Measurements from ENCODE around the gene FBXL14.
A peak's percentile ranks its signal among the peaks of the same experiment; 100 is the strongest.
"Not testable (repeated sequence)": the region's sequence is repeated elsewhere in the genome, so short reads cannot be mapped to it uniquely, and the experiment has no call there.

FBXL14 gene

DNA sequence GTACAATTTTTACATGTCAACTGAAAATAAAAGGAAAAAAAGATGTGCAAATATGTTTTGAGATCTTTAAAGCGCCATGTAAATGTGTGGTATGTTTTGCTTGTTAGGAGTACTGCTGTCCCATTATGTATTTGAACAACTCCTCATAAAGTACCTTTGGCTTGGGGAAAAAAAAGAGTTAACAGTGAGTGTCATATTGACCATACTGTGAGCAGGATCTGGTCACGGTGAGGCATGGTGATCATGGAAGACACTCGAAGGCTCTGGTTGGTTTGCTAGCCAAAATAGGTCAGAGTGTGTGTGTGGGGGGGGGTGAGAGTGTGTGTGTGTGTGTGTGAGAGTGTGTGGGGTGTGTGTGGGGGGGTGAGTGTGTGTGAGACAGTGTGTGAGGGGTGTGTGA is 10.1 kb upstream of the FBXL14 start:
- TF ChIP-seq, protein P1, sequence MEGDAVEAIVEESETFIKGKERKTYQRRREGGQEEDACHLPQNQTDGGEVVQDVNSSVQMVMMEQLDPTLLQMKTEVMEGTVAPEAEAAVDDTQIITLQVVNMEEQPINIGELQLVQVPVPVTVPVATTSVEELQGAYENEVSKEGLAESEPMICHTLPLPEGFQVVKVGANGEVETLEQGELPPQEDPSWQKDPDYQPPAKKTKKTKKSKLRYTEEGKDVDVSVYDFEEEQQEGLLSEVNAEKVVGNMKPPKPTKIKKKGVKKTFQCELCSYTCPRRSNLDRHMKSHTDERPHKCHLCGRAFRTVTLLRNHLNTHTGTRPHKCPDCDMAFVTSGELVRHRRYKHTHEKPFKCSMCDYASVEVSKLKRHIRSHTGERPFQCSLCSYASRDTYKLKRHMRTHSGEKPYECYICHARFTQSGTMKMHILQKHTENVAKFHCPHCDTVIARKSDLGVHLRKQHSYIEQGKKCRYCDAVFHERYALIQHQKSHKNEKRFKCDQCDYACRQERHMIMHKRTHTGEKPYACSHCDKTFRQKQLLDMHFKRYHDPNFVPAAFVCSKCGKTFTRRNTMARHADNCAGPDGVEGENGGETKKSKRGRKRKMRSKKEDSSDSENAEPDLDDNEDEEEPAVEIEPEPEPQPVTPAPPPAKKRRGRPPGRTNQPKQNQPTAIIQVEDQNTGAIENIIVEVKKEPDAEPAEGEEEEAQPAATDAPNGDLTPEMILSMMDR (conservative IDR thresholded peaks at IDR 0.05; ENCODE audit: low read depth, low read length) = no peak
- H3K4me3 ChIP-seq (ENCODE audit: low read length) = no peak overlapping the region
- DNase-seq (ENCODE audit: low read depth) = no peak

DNA sequence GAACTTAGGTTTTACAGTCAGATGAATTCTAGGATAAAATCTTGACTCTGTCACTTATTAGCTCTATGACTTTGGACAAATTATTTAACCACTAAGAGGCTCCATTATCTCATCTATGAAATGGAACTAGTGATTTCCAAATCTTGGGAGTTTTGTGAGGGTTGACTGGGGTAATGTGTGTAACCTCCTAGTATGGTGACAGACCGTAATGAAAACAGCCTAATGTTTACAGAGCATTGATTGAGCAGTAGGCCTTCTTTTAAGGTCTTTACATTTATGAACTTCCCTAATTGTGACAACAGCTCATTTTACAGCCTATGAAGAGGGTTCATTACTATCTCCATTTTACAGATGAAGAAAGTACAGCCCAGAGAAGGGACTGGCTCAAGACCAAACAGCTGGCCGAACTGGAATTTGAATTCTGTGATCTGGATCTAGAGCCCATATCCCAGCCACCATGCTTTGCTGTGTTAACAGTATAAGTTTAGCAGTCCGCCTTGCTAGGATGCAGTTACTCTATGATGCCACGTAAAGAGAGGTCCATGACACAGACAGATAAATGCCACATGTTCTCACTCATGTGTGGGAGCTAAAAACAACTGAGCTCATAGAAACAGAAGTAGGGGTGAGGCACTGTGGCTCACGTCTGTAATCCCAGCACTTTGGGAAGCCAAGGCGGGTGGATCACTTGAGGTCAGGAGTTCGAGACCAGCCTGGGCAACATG is 9.1 kb upstream of the FBXL14 start:
- H3K4me3 ChIP-seq (ENCODE audit: low read length) = no peak overlapping the region
- no peak for DNase-seq (ENCODE audit: low read depth)
- TF ChIP-seq, protein P1 (conservative IDR thresholded peaks at IDR 0.05; ENCODE audit: low read depth, low read length) = no peak

- not testable (repeated sequence) for H3K4me3 ChIP-seq (ENCODE audit: low read length); DNase-seq (ENCODE audit: low read depth)
Observed at GRCh38 chr12:1602706-1603105, 8.3 kb upstream of the FBXL14 start.

GRCh38 chr12:1598757-1599156 is 4.4 kb upstream of the FBXL14 start:
- DNase-seq (ENCODE audit: low read depth) = no peak
- TF ChIP-seq, protein P1 (conservative IDR thresholded peaks at IDR 0.05; ENCODE audit: low read depth, low read length) = no peak
- H3K4me3 ChIP-seq (ENCODE audit: low read length) = no peak overlapping the region

- no peak for DNase-seq (ENCODE audit: low read depth)
- TF ChIP-seq, protein P1 (conservative IDR thresholded peaks at IDR 0.05; ENCODE audit: low read depth, low read length) = no peak
- no peak overlapping the region for H3K4me3 ChIP-seq (ENCODE audit: low read length)
Observed at GRCh38 chr12:1595690-1596347, 1.4 kb upstream of the FBXL14 start.

DNA sequence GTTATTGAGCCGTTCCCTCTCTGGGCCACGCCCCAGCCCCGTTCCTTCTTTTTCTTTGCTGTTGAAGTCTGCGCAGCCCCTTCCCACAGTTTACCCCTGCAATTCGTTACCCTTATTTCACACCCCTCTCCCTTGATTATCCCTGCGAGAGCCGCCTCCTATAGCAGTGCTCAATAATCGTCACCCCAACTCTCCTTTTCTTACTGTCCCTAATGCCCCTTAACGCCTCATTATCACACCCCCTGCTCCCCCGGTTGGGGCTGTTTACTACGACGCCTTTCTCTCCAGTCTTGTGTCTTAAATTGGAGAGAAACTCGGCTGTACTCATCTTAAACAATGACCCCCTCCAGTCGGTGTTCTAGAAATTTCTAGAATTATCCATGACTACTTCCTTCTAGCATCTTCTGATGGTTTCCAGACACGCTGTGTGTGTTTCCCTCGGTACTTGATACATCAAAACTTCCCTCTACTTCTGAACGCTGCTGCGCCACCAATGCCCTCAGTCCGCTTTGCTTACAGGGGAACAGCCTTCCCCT is 713 bp upstream of the FBXL14 start:
- peak overlapping the region; percentile 75 for H3K4me3 ChIP-seq (ENCODE audit: low read length)
- no peak for DNase-seq (ENCODE audit: low read depth)
- TF ChIP-seq, protein P1 (conservative IDR thresholded peaks at IDR 0.05; ENCODE audit: low read depth, low read length) = no peak

DNA sequence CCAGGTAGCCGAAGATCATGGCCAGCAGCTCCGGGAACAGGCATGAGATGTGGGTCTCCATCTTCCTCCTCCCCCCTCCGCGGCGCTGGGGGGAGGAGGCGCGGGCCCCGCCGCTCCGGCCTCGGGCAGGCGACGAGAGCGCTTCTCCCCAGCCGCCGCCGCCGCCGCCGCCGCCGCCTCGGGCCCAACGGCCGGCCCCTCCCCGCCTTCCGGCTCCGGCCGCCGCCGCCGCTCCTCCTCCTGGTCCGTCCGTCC is 448 bp downstream of the FBXL14 start:
- TF ChIP-seq, protein P1 (conservative IDR thresholded peaks at IDR 0.05; ENCODE audit: low read depth, low read length) = no peak
- H3K4me3 ChIP-seq (ENCODE audit: low read length) = peak overlapping the region; percentile 64
- no peak for DNase-seq (ENCODE audit: low read depth)
